CD4-positive, alpha-beta T cell (primary cell): ENCODE measurements around the gene MPHOSPH6. TPM values are rescaled to one million over a fixed set of nuclear protein-coding genes. Genes with fewer than 3 reads are reported as not detected.

Experiments
- ATAC-seq: fragments of 200-7000 bp; cut with Tn5 transposase; one replicate; pipeline ENCODE4 v1.10.0; 2022; ENCODE audit warnings: mild to moderate bottlenecking; ENCODE audit not compliant: poor library complexity
- CTCF ChIA-PET: fragments of 350-600 bp; sonication (Branson Sonifier 250); formaldehyde crosslinking; loops from one replicate; lab custom pipeline; 2021; ENCODE audit warnings: antibody characterized with exemption, inconsistent platforms; lab: Charles Lee
- POLR2A ChIA-PET: fragments of 350-600 bp; sonication (Branson Sonifier 250); formaldehyde crosslinking; loops from one replicate; lab custom pipeline; 2021; ENCODE audit warnings: antibody characterized with exemption, inconsistent platforms; lab: Charles Lee
- DNase-seq, 14 experiments: peaks; one replicate each; pipeline ENCODE4 v3.0.0-alpha.2; 2013 to 2020; ENCODE audit warnings: mixed read lengths in 2 of 14
- H3K27ac ChIP-seq, 2 donors: one replicate each; pipeline versions ENCODE4 v1.5.1 to v1.7.0; 2013; ENCODE audit warnings: low read length in 2 of 2, low read depth in 1 of 2, mild to moderate bottlenecking in 1 of 2
- H3K27me3 ChIP-seq, 2 experiments: 1 replicate in 1 of 2; 2 replicates in 1 of 2; pipeline versions ENCODE4 v1.6.1 to v1.7.0; 2013; ENCODE audit warnings: low read length in 2 of 2, control low read depth in 1 of 2, mild to moderate bottlenecking in 1 of 2, moderate library complexity in 1 of 2; ENCODE audit not compliant: insufficient read depth in 2 of 2, control insufficient read depth in 1 of 2
- H3K36me3 ChIP-seq: one replicate; pipeline ENCODE4 v1.6.1; 2013; ENCODE audit warnings: low read length, control low read depth; ENCODE audit not compliant: insufficient read depth
- H3K4me1 ChIP-seq: one replicate; pipeline ENCODE4 v1.6.1; 2013; ENCODE audit warnings: low read length, control low read depth; ENCODE audit not compliant: insufficient read depth
- H3K4me3 ChIP-seq: one replicate; pipeline ENCODE4 v1.5.1; 2013; ENCODE audit warnings: mild to moderate bottlenecking, low read length, moderate library complexity
- H3K9me3 ChIP-seq, 2 experiments: 1 replicate in 1 of 2; 2 replicates in 1 of 2; pipeline versions ENCODE4 v1.6.1 to v1.7.0; 2013; ENCODE audit warnings: low read length in 2 of 2, mild to moderate bottlenecking in 2 of 2, control low read depth in 1 of 2, moderate library complexity in 1 of 2; ENCODE audit not compliant: control insufficient read depth in 1 of 2, insufficient read depth in 1 of 2
- H3K27ac Mint-ChIP-seq: one replicate; pipeline ENCODE4 v1.8.0; 2020; ENCODE audit warnings: mixed read lengths
- H3K27me3 Mint-ChIP-seq: one replicate; pipeline ENCODE4 v1.8.0; 2021; ENCODE audit warnings: mixed read lengths
- H3K36me3 Mint-ChIP-seq: one replicate; pipeline ENCODE4 v1.8.0; 2021; ENCODE audit warnings: low read depth, mixed read lengths
- H3K4me1 Mint-ChIP-seq: one replicate; pipeline ENCODE4 v1.8.0; 2021; ENCODE audit warnings: low read depth, mixed read lengths
- H3K4me3 Mint-ChIP-seq: one replicate; pipeline ENCODE4 v1.8.0; 2020; ENCODE audit warnings: mild to moderate bottlenecking, mixed read lengths
- H3K9me3 Mint-ChIP-seq: one replicate; pipeline ENCODE4 v1.8.0; 2020; ENCODE audit warnings: mixed read lengths
- intact Hi-C, 2 experiments: fragments of 100-400 bp; cut with DNase I in 1 of 2; cut with micrococcal nuclease in 1 of 2; formaldehyde crosslinking; loops; one replicate each; pipeline versions ENCODE4 v1.15.1 to v1.9.0; 2023 to 2025; cut with DNase I, micrococcal nuclease
- total RNA-seq, 174 experiments: library from RNA in 2 of 174; stranded (reverse) in 2 of 174; gene quantifications; one replicate each; pipeline ENCODE4 v1.2.3 and lab custom pipeline; 2021 to 2026
- TF ChIP-seq, protein P1 (sequence below): fragments of 200-600 bp; IDR thresholded peaks from one replicate; pipeline ENCODE4 v1.8.0; 2022; ENCODE audit warnings: antibody characterized with exemption, mild to moderate bottlenecking

MPHOSPH6 gene
- total RNA-seq, 2 experiments from 2014 or later = 14.3 to 15.5 TPM

- no peaks in the 10 kb centered on the region for H3K4me1 ChIP-seq
- ATAC-seq (no peak), DNase-seq (no peak)
- Mint-ChIP-seq H3K27me3 (no peaks in the 10 kb centered on the region), H3K36me3 (no peaks in the 10 kb centered on the region), H3K27ac (no peak overlapping the region), H3K9me3 (no peaks in the 10 kb centered on the region), H3K4me1 (no peaks in the 10 kb centered on the region), H3K4me3 (no peak overlapping the region)
- no peaks in the 10 kb centered on the region for H3K36me3 ChIP-seq
- no peak overlapping the region for H3K4me3 ChIP-seq
- no peaks in the 10 kb centered on the region for H3K27me3 ChIP-seq
- H3K9me3 ChIP-seq = no peaks in the 10 kb centered on the region
- intact Hi-C loops = no loop called here
- ChIA-PET CTCF (no interaction called here), POLR2A (no interaction called here)
- H3K27ac ChIP-seq = no peak overlapping the region
- TF ChIP-seq, protein P1, sequence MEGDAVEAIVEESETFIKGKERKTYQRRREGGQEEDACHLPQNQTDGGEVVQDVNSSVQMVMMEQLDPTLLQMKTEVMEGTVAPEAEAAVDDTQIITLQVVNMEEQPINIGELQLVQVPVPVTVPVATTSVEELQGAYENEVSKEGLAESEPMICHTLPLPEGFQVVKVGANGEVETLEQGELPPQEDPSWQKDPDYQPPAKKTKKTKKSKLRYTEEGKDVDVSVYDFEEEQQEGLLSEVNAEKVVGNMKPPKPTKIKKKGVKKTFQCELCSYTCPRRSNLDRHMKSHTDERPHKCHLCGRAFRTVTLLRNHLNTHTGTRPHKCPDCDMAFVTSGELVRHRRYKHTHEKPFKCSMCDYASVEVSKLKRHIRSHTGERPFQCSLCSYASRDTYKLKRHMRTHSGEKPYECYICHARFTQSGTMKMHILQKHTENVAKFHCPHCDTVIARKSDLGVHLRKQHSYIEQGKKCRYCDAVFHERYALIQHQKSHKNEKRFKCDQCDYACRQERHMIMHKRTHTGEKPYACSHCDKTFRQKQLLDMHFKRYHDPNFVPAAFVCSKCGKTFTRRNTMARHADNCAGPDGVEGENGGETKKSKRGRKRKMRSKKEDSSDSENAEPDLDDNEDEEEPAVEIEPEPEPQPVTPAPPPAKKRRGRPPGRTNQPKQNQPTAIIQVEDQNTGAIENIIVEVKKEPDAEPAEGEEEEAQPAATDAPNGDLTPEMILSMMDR = no peak
Observed at GRCh38 chr16:82108100-82108499, 61.9 kb downstream of the MPHOSPH6 start.

DNA sequence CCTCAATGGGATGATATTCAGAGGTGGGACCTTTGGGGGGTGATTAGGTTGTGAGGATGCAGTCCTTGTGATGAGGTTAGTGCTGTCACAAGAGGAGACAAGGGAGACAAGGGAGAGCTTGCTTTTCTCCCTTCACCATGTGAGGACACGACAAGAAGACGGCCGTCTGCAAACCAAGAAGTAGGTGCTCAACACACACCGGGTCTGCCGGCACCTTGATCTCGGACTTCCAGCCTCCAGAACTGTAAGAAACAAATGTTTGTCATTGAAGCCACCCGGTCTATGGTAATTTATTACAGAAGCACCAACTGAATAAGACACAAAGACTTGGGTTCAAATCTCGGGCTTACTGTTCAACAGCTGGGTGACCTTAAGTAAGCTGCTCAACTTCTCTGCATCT is 64.9 kb downstream of the MPHOSPH6 start:
- H3K4me3 ChIP-seq = no peak overlapping the region
- no peaks in the 10 kb centered on the region for H3K36me3 Mint-ChIP-seq
- no peaks in the 10 kb centered on the region for H3K36me3 ChIP-seq
- no peaks in the 10 kb centered on the region for H3K27me3 ChIP-seq
- H3K9me3 ChIP-seq = no peaks in the 10 kb centered on the region
- no peaks in the 10 kb centered on the region for H3K4me1 ChIP-seq
- ATAC-seq (no peak), DNase-seq (no peak)
- TF ChIP-seq, protein P1 = no peak
- H3K27me3 Mint-ChIP-seq = no peaks in the 10 kb centered on the region
- H3K9me3 Mint-ChIP-seq = no peaks in the 10 kb centered on the region
- H3K4me3 Mint-ChIP-seq = no peak overlapping the region
- ChIA-PET POLR2A (no interaction called here), CTCF (no interaction called here)
- no peaks in the 10 kb centered on the region for H3K4me1 Mint-ChIP-seq
- H3K27ac ChIP-seq = no peak overlapping the region
- no peak overlapping the region for H3K27ac Mint-ChIP-seq
- intact Hi-C loops = no loop called here

Other genes starting within 250 kb of the MPHOSPH6 start
- gene SDR42E1, start 158.8 kb downstream of the MPHOSPH6 start, total RNA-seq = 1 to 10 TPM; 4.5 to 7.6 TPM
- gene HSD17B2, start 135.0 kb downstream of the MPHOSPH6 start, total RNA-seq = not detected